GM15510 (cell line): ENCODE results near the gene FBL.

Experiments
- POLR2A ChIP-seq: IDR thresholded peaks from 3 replicates; pipeline ENCODE4 v1.6.1; 2011; ENCODE audit warnings: borderline replicate concordance; ENCODE audit not compliant: insufficient read length; ENCODE audit errors: extremely low read depth

FBL gene

DNA sequence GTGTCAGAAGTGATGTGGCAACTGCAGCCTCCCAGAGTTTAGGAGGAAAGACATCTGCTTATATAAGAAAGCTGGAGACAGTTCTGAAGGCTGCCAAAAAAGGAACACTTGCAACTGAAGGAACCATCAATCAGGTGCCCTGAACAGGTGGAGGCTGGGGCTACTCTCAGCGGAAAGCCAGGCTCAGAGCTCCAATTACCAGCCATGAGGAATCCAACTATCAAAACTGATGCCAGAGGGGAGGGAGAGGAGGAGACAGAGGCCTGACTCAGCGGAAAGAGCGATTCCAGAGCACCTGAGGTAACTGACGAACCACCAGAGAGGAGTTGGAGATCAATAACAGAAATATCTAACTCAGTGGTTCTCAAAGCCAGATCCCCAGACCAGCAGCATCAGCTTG lies 43.2 kb downstream of the FBL start:
- TF ChIP-seq POLR2A: no peak

DNA sequence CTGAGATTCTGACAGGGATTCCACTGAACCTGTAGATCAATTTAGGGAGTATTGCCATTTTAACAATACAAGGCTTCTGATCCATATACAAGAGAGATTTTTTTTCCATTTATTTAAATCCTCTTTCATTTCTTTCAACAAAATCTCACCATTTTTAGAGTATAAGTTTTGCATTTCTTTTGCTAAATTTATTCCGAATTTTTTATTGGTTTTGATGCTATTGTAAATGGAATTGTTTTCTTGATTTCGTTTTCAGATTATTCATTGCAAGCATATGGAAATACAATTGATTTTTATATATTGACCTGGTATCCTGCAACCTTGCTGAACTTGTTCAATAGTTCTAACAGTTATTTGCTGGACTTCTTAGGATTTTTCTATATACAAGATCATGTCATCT lies 49.1 kb downstream of the FBL start:
- no peak for TF ChIP-seq POLR2A

DNA sequence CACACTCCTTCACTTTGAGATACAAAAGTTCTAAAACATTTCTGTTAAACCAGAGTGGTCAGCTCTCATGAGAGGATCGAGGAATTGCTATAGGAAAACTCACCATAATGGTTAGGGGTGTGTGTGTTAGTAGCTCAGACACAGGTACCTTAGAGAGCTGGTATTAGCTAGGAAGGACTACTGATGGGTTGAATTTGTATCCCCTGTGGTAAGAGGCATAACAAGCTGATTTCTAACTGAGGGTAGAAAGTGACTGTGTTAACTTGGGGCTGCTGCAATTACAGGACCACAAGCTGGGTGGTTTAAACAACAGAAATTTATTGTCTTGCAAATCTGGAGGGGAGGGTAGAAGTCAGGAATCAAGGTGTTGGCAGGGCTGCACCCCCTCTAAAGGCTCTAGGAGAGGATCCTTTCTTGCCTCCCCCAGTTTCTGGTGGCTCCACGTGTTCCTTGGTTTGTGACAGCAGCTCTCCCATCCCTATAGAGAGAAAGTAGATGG lies 50.1 kb downstream of the FBL start:
- TF ChIP-seq POLR2A: no peak

DNA sequence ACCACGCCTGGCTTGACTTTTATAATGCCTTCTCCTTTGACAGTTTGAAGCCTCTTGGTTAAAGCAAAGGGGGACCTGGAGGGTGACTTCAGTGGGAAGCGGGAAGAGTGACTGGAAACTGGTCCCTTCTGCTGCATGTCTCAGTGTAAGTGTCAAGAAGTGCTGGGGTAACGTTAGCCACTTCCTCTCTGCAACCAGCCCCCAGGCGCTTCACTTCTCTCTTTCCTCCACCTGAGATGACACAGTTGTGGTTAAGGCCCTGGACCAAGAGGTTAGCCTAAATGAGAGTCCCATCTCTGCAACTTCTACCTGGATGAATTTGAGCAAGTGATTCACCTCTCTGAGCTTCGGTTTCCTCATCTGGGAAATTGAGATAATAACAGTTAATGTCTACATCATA lies 51.2 kb downstream of the FBL start:
- no peak for TF ChIP-seq POLR2A

DNA sequence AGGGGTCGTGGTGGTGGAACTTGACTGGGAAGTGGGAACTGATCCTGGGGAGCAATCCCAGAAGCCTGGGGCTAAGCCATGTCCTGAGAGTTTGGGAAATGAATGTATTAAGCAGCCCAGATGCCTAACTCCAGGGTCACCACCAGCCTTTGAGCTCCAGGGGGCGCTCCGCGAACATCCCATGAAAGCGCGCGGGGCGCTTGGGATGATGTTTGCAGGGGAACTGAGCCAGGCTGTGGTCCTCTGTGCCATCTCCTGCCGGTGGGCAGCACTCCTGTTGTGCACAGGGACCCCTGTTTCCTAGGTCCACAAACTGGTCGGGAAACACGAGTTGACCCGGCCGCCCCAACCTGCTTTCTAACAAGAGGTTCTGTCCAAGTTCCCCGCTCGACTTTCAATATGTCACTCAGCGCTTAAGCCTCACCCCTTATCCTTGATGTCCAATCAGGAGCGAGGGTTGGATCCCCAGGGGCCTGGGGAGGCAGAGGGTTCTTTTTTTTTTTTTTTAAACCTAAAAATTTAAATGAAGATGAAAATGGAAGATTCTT lies 53.1 kb downstream of the FBL start:
- no peak for TF ChIP-seq POLR2A

DNA sequence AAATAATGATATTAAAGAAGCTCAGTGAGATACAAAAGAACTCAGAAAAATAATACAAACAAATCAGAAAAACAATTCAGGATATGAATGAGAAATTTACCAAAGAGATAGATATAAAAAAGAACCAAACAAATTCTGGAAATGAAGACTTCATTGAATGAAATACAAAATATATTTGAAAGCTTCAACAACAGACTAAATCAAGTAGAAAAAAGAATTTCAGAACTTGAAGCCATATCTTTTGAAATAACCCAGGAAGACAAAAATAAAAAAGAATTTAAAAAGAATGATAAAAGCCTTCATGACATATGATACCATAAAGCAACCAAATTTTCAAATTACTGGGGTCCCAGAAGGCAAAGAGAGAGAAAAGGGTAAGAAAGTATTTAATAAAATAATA lies 57.9 kb downstream of the FBL start:
- no peak for TF ChIP-seq POLR2A
